EL (cell line): Measurements from ENCODE around the gene GAP43.

Experiments
- DNase-seq: peaks from one replicate; pipeline ENCODE4 v3.0.0-alpha.2; 2016

Gene GAP43

GRCh38 chr3:115623044-115623868 lies at the start of gene GAP43:
GAP43 (plus strand) TSS chr3:115623510; CDS start chr3:115623690, 180 bp downstream.
- DNase-seq = peak; percentile 64

- no peak for DNase-seq
Observed at GRCh38 chr3:115576325-115576875, 46.9 kb upstream of the GAP43 start.

- DNase-seq = no peak
Observed at GRCh38 chr3:115577000-115577399, 46.3 kb upstream of the GAP43 start.

- no peak for DNase-seq
Observed at GRCh38 chr3:115578331-115578730, 45.0 kb upstream of the GAP43 start.

GRCh38 chr3:115580566-115580965 lies 42.7 kb upstream of the GAP43 start:
- DNase-seq = peak; percentile 14

GRCh38 chr3:115581362-115582135 lies 41.8 kb upstream of the GAP43 start:
- peak; percentile 4 for DNase-seq

GRCh38 chr3:115588201-115589115 lies 34.9 kb upstream of the GAP43 start:
- no peak for DNase-seq

GRCh38 chr3:115590873-115591272 lies 32.4 kb upstream of the GAP43 start:
- no peak for DNase-seq

GRCh38 chr3:115595611-115596275 lies 27.6 kb upstream of the GAP43 start:
- no peak for DNase-seq

- no peak for DNase-seq
Observed at GRCh38 chr3:115598216-115598615, 25.1 kb upstream of the GAP43 start.

GRCh38 chr3:115602194-115602593 lies 21.1 kb upstream of the GAP43 start:
- no peak for DNase-seq

GRCh38 chr3:115611630-115612029 lies 11.7 kb upstream of the GAP43 start:
- no peak for DNase-seq

- peak; percentile 2 for DNase-seq
Observed at GRCh38 chr3:115615001-115615814, 8.1 kb upstream of the GAP43 start.

- no peak for DNase-seq
Observed at GRCh38 chr3:115616461-115616860, 6.8 kb upstream of the GAP43 start.

GRCh38 chr3:115617591-115617990 lies 5.7 kb upstream of the GAP43 start:
- DNase-seq = no peak

GRCh38 chr3:115624029-115624741 lies 875 bp downstream of the GAP43 start:
- no peak for DNase-seq

- DNase-seq = no peak
Observed at GRCh38 chr3:115624901-115625300, 1.6 kb downstream of the GAP43 start.

GRCh38 chr3:115626006-115626409 lies 2.7 kb downstream of the GAP43 start:
- DNase-seq = no peak

- no peak for DNase-seq
Observed at GRCh38 chr3:115626721-115627120, 3.4 kb downstream of the GAP43 start.
